ENCODE data around the gene SGIP1.

The SGIP1 gene

GRCh38 chr1:66563941-66564630 lies 30.1 kb downstream of the SGIP1 start:
- no peak for TF ChIP-seq REST (IDR thresholded peaks at IDR 0.05; ENCODE audit: low read depth)

- TF ChIP-seq CREB1 (IDR thresholded peaks at IDR 0.05; ENCODE audit: low read depth) (no peak), USF1 (IDR thresholded peaks at IDR 0.05) (no peak), REST (IDR thresholded peaks at IDR 0.05; ENCODE audit: low read depth) (no peak), CEBPB (IDR thresholded peaks at IDR 0.05) (no peak), ZBTB7A (IDR thresholded peaks at IDR 0.05; ENCODE audit: low read depth) (no peak), TEAD4 (IDR thresholded peaks at IDR 0.05) (peak; percentile 91), NFIC (IDR thresholded peaks at IDR 0.05) (0 out of 2 replicates have a peak, but pooled peaks have one; percentile 34), YY1 (IDR thresholded peaks at IDR 0.05; ENCODE audit: low read depth) (no peak), TAF1 (IDR thresholded peaks at IDR 0.05; ENCODE audit: low read depth) (no peak), FOXM1 (IDR thresholded peaks at IDR 0.05; ENCODE audit: borderline replicate concordance, low read depth) (no peak), RAD21 (IDR thresholded peaks at IDR 0.05; ENCODE audit: low read depth) (no peak), TCF12 (IDR thresholded peaks at IDR 0.05; ENCODE audit: low read depth) (no peak), MAX (IDR thresholded peaks at IDR 0.05) (no peak), EGR1 (IDR thresholded peaks at IDR 0.05) (no peak), EP300 (IDR thresholded peaks at IDR 0.05; ENCODE audit: borderline replicate concordance) (peak; percentile 66; the same call in 1 of the 2 replicates)
Measured at GRCh38 chr1:66570196-66570595, 36.2 kb downstream of the SGIP1 start.

GRCh38 chr1:66571789-66572188 lies 37.8 kb downstream of the SGIP1 start:
- no peak for TF ChIP-seq MAX (IDR thresholded peaks at IDR 0.05)

GRCh38 chr1:66575739-66576138 lies 41.8 kb downstream of the SGIP1 start:
- TF ChIP-seq RAD21 (IDR thresholded peaks at IDR 0.05; ENCODE audit: low read depth) = no peak

- TF ChIP-seq ZBTB7A (IDR thresholded peaks at IDR 0.05; ENCODE audit: low read depth) (no peak), FOXM1 (IDR thresholded peaks at IDR 0.05; ENCODE audit: borderline replicate concordance, low read depth) (no peak), YY1 (IDR thresholded peaks at IDR 0.05; ENCODE audit: low read depth) (no peak), USF1 (IDR thresholded peaks at IDR 0.05) (no peak), TCF12 (IDR thresholded peaks at IDR 0.05; ENCODE audit: low read depth) (no peak), NFIC (IDR thresholded peaks at IDR 0.05) (no peak), TEAD4 (IDR thresholded peaks at IDR 0.05) (no peak), MAX (IDR thresholded peaks at IDR 0.05) (no peak), EP300 (IDR thresholded peaks at IDR 0.05; ENCODE audit: borderline replicate concordance) (no peak), CREB1 (IDR thresholded peaks at IDR 0.05; ENCODE audit: low read depth) (no peak), RAD21 (IDR thresholded peaks at IDR 0.05; ENCODE audit: low read depth) (no peak), TAF1 (IDR thresholded peaks at IDR 0.05; ENCODE audit: low read depth) (no peak), EGR1 (IDR thresholded peaks at IDR 0.05) (no peak)
Measured at GRCh38 chr1:66576645-66577044, 42.7 kb downstream of the SGIP1 start.

- TF ChIP-seq EP300 (IDR thresholded peaks at IDR 0.05; ENCODE audit: borderline replicate concordance) (no peak), NFIC (IDR thresholded peaks at IDR 0.05) (no peak)
Measured at GRCh38 chr1:66578841-66579240, 44.9 kb downstream of the SGIP1 start.

GRCh38 chr1:66580081-66580480 lies 46.1 kb downstream of the SGIP1 start:
- TF ChIP-seq FOXM1 (IDR thresholded peaks at IDR 0.05; ENCODE audit: borderline replicate concordance, low read depth) = no peak
- TF ChIP-seq CEBPB (IDR thresholded peaks at IDR 0.05) = no peak
